C4-2B (cell line): Measurements from ENCODE around the gene CACUL1.
A peak's percentile ranks its signal among the peaks of the same experiment; 100 is the strongest.

Source experiments
- H3K27ac ChIP-seq: fragments of 450-650 bp; 2 replicates; pipeline ENCODE4 v1.5.1; 2017
- CTCF ChIP-seq: fragments of 450-650 bp; conservative IDR thresholded peaks from 2 replicates; pipeline ENCODE4 v1.5.1; 2017; ENCODE audit warnings: mild to moderate bottlenecking
- ZFX ChIP-seq: fragments of 450-650 bp; IDR thresholded peaks from 2 replicates; pipeline ENCODE4 v1.6.1; 2017

The CACUL1 gene

GRCh38 chr10:118720685-118721538 is 33.9 kb downstream of the CACUL1 start:
- TF ChIP-seq ZFX (no peak), CTCF (peak; percentile 95)
- H3K27ac ChIP-seq, result no peak overlapping the region

- TF ChIP-seq CTCF, result no peak
- no peak for TF ChIP-seq ZFX
- H3K27ac ChIP-seq, result no peak overlapping the region
These were observed 40.4 kb downstream of the CACUL1 start for GRCh38 chr10:118714366-118714765.

GRCh38 chr10:118712930-118713634 is 41.7 kb downstream of the CACUL1 start:
- no peak overlapping the region for H3K27ac ChIP-seq
- TF ChIP-seq ZFX, result no peak
- TF ChIP-seq CTCF, result peak; percentile 24; the same call in 1 of the 2 replicates

GRCh38 chr10:118712080-118712479 is 42.7 kb downstream of the CACUL1 start:
- TF ChIP-seq ZFX (no peak), CTCF (no peak)
- H3K27ac ChIP-seq, result no peak overlapping the region

GRCh38 chr10:118710487-118710886 is 44.3 kb downstream of the CACUL1 start:
- TF ChIP-seq ZFX (no peak), CTCF (no peak)
- H3K27ac ChIP-seq, result no peak overlapping the region

- TF ChIP-seq CTCF, result no peak
- H3K27ac ChIP-seq, result no peak overlapping the region
These were observed 46.2 kb downstream of the CACUL1 start for GRCh38 chr10:118708571-118708970.

GRCh38 chr10:118704711-118705110 is 50.1 kb downstream of the CACUL1 start:
- no peak overlapping the region for H3K27ac ChIP-seq
- no peak for TF ChIP-seq ZFX
- TF ChIP-seq CTCF, result no peak
